GM15510 (cell line): ENCODE measurements around the gene ADAMTSL2.

Experiments
- POLR2A ChIP-seq: IDR thresholded peaks from 3 replicates; pipeline ENCODE4 v1.6.1; 2011; ENCODE audit warnings: borderline replicate concordance; ENCODE audit not compliant: insufficient read length; ENCODE audit errors: extremely low read depth

ADAMTSL2 gene

GRCh38 chr9:133562611-133563290 lies 28.2 kb downstream of the ADAMTSL2 start:
- TF ChIP-seq POLR2A, result no peak

DNA sequence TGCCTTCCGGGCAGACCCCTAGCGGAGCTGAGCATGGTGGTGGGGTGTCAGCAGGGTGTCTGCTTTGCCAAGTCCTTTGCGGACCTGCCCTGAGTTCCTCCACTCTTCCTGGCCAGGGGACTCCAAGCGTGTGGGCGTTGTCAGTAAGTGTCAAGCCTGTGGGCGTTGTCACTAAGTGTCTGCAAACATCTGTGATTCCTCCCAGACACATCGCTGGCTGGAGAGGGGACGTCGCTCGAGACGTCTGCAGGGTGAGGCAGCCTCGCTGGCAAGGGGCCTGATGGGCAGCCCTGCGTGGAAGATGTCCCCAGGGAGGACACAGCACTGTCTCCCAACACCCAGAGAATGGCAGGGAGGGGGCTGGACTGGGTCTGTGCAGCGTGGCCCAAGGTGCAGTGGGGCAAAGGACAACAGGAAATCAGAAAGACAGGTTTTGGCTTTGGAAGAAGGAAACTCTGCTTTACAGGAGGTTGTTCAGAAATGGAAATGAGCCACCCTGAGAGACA lies 28.8 kb downstream of the ADAMTSL2 start:
- no peak for TF ChIP-seq POLR2A

DNA sequence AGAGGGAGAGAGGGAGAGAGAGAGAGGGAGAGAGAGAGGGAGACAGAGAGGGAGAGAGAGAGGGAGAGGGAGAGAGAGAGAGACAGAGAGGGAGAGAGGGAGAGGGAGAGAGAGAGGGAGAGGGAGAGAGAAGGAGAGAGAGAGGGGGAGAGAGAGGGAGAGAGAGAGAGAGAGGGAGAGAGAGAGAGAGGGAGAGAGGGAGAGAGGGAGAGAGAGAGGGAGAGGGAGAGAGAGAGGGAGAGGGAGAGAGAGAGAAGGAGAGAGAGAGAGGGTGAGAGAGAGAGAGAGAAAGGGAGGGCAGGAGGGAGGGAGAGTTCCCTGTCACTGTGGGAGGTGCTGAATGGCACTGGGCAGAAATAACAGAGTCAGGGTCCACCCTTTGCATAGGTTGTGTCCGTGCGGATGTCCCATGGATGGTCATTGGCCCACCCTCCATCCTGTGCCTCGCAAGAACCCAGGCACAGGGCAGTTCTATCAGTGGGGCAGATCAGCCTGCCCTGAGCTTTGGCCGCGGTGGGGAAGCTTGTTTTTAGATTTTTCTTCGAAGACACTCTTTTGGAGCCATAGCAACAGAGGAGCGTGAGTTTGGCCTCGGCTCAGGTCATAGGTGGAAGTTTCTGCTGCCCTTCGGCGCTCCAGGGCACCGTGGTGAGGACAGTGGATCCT lies 30.1 kb downstream of the ADAMTSL2 start:
- TF ChIP-seq POLR2A, result no peak

DNA sequence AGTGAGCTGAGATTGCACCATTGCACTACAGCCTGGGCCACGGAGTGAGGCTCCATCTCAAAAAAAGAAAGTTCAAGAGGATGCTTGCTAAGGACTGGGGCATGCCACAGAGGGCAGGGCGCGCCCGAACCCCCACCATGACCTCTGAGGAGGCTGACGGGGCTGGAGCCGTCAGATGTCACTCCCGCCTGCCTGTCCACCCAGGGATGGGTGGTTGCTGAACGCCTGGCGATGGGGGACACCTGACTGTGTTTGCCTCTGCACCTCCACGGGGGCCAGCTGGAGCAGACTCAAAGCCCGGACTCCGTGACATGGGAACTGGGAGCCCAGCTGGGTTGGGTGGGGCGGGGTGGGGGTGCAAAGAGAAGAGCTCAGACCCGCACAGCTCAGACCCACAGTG lies 31.9 kb downstream of the ADAMTSL2 start:
- TF ChIP-seq POLR2A, result no peak

DNA sequence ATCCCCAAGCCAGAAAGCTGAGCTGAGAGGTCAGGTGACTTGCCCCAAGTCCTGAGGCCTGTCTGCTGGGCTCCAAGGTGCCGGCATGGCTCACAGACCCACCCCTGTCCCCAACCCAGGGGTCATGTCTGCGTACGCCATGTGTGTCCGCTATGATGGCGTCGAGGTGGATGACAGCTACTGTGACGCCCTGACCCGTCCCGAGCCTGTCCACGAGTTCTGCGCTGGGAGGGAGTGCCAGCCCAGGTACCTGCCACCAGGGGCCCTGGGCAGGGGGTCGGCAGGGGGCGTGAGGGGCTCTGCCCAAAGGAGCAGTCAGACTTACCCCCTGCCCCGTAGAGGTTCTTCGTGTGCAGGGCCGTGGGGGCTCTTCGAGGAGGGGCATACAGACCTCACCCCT lies 32.3 kb downstream of the ADAMTSL2 start:
- no peak for TF ChIP-seq POLR2A

DNA sequence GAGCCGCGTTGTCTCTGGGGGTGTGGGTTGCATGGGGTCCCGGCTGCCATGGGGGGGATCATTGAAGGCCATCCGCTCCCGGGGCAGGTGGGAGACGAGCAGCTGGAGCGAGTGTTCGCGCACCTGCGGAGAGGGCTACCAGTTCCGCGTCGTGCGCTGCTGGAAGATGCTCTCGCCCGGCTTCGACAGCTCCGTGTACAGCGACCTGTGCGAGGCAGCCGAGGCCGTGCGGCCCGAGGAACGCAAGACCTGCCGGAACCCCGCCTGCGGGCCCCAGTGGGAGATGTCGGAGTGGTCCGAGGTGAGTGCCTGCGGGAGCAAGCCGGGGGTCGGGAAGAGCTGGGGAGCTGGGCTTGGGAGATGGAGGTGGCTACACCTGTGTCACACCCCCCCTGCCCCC lies 33.7 kb downstream of the ADAMTSL2 start:
- no peak for TF ChIP-seq POLR2A

- no peak for TF ChIP-seq POLR2A
Measured at GRCh38 chr9:133569121-133569785, 34.7 kb downstream of the ADAMTSL2 start.

DNA sequence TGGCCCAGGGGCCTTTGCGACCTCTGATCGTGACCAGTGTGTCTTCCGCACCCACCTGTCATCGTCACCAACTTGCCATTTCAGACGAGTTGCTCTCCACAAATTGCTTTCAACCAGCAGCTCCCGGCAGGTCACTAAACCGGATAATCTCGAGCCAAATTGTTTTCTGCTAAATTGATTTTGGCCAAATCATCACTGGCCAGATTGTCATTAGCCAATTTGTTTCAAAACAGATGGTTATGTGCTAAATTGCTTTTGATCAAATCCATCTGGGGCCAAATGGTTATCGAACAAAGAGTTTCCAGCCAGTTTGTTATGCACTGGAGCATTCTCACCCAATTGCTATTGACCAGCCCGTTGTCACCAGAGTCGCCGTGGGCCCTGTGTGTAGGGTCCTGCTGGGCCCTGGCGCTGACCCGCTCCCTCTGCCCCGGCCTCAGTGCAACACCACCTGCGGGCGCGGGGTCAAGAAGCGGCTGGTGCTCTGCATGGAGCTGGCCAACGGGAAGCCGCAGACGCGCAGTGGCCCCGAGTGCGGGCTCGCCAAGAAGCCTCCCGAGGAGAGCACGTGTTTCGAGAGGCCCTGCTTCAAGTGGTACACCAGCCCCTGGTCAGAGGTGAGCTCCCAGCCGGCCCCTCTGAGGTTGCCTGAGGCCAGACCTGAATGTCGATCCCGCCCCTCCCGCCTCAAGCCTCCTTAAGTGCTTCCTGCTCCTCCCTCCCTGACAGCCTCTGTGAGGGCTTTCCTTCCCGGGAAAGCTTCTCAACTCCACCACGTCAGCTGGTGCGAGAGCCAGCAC lies 35.6 kb downstream of the ADAMTSL2 start:
- no peak for TF ChIP-seq POLR2A

- TF ChIP-seq POLR2A, result no peak
Measured at GRCh38 chr9:133570691-133571080, 36.2 kb downstream of the ADAMTSL2 start.

- no peak for TF ChIP-seq POLR2A
Measured at GRCh38 chr9:133571391-133571890, 36.9 kb downstream of the ADAMTSL2 start.

DNA sequence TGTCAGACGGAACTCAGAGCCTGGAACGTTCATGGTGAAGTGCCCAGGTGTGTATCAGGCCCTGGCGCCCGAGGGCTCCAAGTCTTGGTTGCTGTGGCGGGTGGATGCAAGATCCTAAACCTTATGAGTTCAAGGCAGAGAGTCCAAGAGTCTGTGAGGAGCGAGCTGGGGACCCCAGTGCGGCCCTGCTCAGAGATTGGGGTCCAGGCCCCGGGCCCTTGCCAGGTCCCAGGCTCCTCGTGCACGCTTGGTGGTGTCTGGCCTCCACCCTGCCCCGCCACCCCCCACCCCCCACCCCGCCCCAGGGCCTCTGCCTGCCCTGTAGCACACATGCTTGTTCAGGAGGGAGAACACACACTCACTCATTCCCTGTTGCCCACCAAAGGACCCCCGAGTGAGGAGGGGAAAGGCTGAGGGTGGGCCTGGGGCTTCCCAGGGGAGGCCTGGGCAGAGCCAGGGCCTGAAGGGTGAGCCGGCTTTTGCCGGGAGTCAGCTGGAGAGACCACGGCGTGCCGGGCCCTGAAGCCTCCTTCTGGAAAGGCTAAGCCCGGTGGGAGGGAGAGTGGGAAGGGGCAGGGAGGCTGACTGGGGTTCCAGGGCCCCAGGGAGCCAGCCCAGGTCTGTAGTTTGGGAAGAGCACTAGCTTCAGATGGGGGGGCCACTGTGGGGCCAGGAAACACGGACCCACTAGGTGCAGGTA lies 37.5 kb downstream of the ADAMTSL2 start:
- no peak for TF ChIP-seq POLR2A

- TF ChIP-seq POLR2A, result no peak
Measured at GRCh38 chr9:133572821-133573361, 38.4 kb downstream of the ADAMTSL2 start.

- no peak for TF ChIP-seq POLR2A
Measured at GRCh38 chr9:133573791-133574515, 39.4 kb downstream of the ADAMTSL2 start.
